Measurements from ENCODE around the gene PRH2. TPM values are rescaled to one million over a fixed set of nuclear protein-coding genes. Genes with fewer than 3 reads are reported as not detected.

Gene PRH2
- total and polyA plus RNA-seq, 8 donors = 0.45 TPM; not detected in 7

GRCh38 chr12:10926269-10926668, 2.8 kb upstream of the PRH2 start:
- intact Hi-C loops (cut with DNase I; ENCODE audit: low total_unique reads) = no loop called here
- WGBS, 5 donors = 78 to 90% (median 86%) methylated on average over 5 of the region's 5 CpGs
- TF ChIP-seq POLR2AphosphoS5 (IDR thresholded peaks at IDR 0.05) (no peak), POLR2A (IDR thresholded peaks at IDR 0.05) (no peak), EP300 (IDR thresholded peaks at IDR 0.05) (no peak), CTCF (IDR thresholded peaks at IDR 0.05) (no peak)

GRCh38 chr12:10936506-10936905, 7.5 kb downstream of the PRH2 start:
- Histone ChIP-seq H3K27ac (no peak overlapping the region), H3K4me3 (no peak overlapping the region), H3K36me3 (no peaks in the 10 kb centered on the region), H3K9me3 (no peaks in the 10 kb centered on the region), H3K27me3 (no peaks in the 10 kb centered on the region), H3K4me1 (no peaks in the 10 kb centered on the region)
- DNase-seq = no peak
- no peak for TF ChIP-seq EP300 (IDR thresholded peaks at IDR 0.05)
- TF ChIP-seq CTCF (IDR thresholded peaks at IDR 0.05) = no peak
- no peak for TF ChIP-seq POLR2AphosphoS5 (IDR thresholded peaks at IDR 0.05)
- WGBS, 5 donors = 89 to 95% (median 93%) methylated on average over 1 of the region's 1 CpG
- intact Hi-C loops (cut with DNase I; ENCODE audit: low total_unique reads) = no loop called here

More at GRCh38 chr12:10926269-10926668, 2.8 kb upstream of the PRH2 start:
- no peak for DNase-seq
- no peak overlapping the region for H3K4me3 ChIP-seq
- H3K4me1 ChIP-seq = no peaks in the 10 kb centered on the region
- H3K36me3 ChIP-seq = no peaks in the 10 kb centered on the region
- H3K27ac ChIP-seq = no peak overlapping the region
- H3K27me3 ChIP-seq = no peaks in the 10 kb centered on the region
- no peaks in the 10 kb centered on the region for H3K9me3 ChIP-seq

- DNase-seq = no peak
- Histone ChIP-seq H3K4me3 (no peak within 1 kb of the TSS), H3K27me3 (no peaks in the 10 kb centered on the region), H3K36me3 (no peaks in the 10 kb centered on the region), H3K4me1 (no peaks in the 10 kb centered on the region), H3K9me3 (peaks cover 0 to under 1% (median 0%) of the 10 kb centered on the region in 4 donors), H3K27ac (no peak within 1 kb of the TSS)
- 77 to 93% (median 87%) methylated on average over 1 of the region's 1 CpG for WGBS, 5 donors
- intact Hi-C loops (cut with DNase I; ENCODE audit: low total_unique reads) = no loop called here
- TF ChIP-seq CTCF (IDR thresholded peaks at IDR 0.05) = no peak
- TF ChIP-seq POLR2AphosphoS5 (IDR thresholded peaks at IDR 0.05) = no peak
- TF ChIP-seq EP300 (IDR thresholded peaks at IDR 0.05) = no peak
- TF ChIP-seq POLR2A (IDR thresholded peaks at IDR 0.05) = no peak
Measured at GRCh38 chr12:10939163-10939562, 10.1 kb downstream of the PRH2 start, which contains the start of gene TAS2R14. Gene TAS2R14, minus strand, starts transcription at chr12:10939263. Its CDS starts 56 bp downstream, at chr12:10939207.

GRCh38 chr12:10940389-10940788, 11.4 kb downstream of the PRH2 start:
- DNase-seq = no peak
- Histone ChIP-seq H3K27ac (no peak overlapping the region), H3K9me3 (peaks cover 0 to 5% (median 0%) of the 10 kb centered on the region in 4 donors), H3K27me3 (no peaks in the 10 kb centered on the region), H3K36me3 (no peaks in the 10 kb centered on the region), H3K4me3 (no peak overlapping the region), H3K4me1 (no peaks in the 10 kb centered on the region)
- intact Hi-C loops (cut with DNase I; ENCODE audit: low total_unique reads) = no loop called here
- TF ChIP-seq POLR2A (IDR thresholded peaks at IDR 0.05) = no peak
- no peak for TF ChIP-seq EP300 (IDR thresholded peaks at IDR 0.05)
- TF ChIP-seq CTCF (IDR thresholded peaks at IDR 0.05) = no peak
- no peak for TF ChIP-seq POLR2AphosphoS5 (IDR thresholded peaks at IDR 0.05)
- WGBS, 5 donors = 84 to 93% (median 88%) methylated on average over 2 of the region's 2 CpGs

Measured in stomach (tissue), 9 donors.